ENCODE measurements around the gene LZTS2. TPM values are rescaled to one million over a fixed set of nuclear protein-coding genes. Genes with fewer than 3 reads are reported as not detected.

Gene LZTS2
- total RNA-seq, 4 donors from 2014 or later = 26.7 to 55.2 (median 41.4) TPM

GRCh38 chr10:100976906-100977305 is 22.7 kb upstream of the LZTS2 start:
- Histone ChIP-seq H3K4me1 (no peaks in the 10 kb centered on the region), H3K4me3 (no peak overlapping the region), H3K27me3 (no peaks in the 10 kb centered on the region), H3K27ac (no peak overlapping the region), H3K36me3 (peaks cover 0 to 46% (median 6%) of the 10 kb centered on the region in 3 donors), H3K9me3 (no peaks in the 10 kb centered on the region)
- WGBS, 2 donors = 54 to 59% methylated on average over 3 of the region's 3 CpGs
- TF ChIP-seq POLR2A (IDR thresholded peaks at IDR 0.05) (no peak), CTCF (IDR thresholded peaks at IDR 0.05) (no peak)
- intact Hi-C loops (cut with DNase I) = no loop called here
- DNase-seq = no peak

GRCh38 chr10:100977436-100977835 is 22.2 kb upstream of the LZTS2 start:
- no peaks in the 10 kb centered on the region for H3K4me1 ChIP-seq
- no peak for DNase-seq
- H3K4me3 ChIP-seq = no peak overlapping the region
- 79 to 85% methylated on average over 6 of the region's 6 CpGs for WGBS, 2 donors
- no peaks in the 10 kb centered on the region for H3K27me3 ChIP-seq
- peaks cover 0 to 51% (median 6%) of the 10 kb centered on the region in 3 donors for H3K36me3 ChIP-seq
- no peaks in the 10 kb centered on the region for H3K9me3 ChIP-seq
- intact Hi-C loops (cut with DNase I) = no loop called here
- H3K27ac ChIP-seq = no peak overlapping the region
- TF ChIP-seq POLR2A (IDR thresholded peaks at IDR 0.05) = no peak
- TF ChIP-seq CTCF (IDR thresholded peaks at IDR 0.05) = no peak

- Histone ChIP-seq H3K36me3 (peaks cover 0 to 60% (median 6%) of the 10 kb centered on the region in 3 donors), H3K9me3 (no peaks in the 10 kb centered on the region), H3K27me3 (no peaks in the 10 kb centered on the region), H3K4me3 (no peak overlapping the region), H3K27ac (no peak overlapping the region), H3K4me1 (no peaks in the 10 kb centered on the region)
- intact Hi-C loops (cut with DNase I) = no loop called here
- WGBS, 2 donors = 82 to 88% methylated on average over 11 to 13 of the region's 13 CpGs
- TF ChIP-seq POLR2A (IDR thresholded peaks at IDR 0.05) (no peak), CTCF (IDR thresholded peaks at IDR 0.05) (no peak)
- DNase-seq = no peak
Measured at GRCh38 chr10:100978121-100978900, 21.3 kb upstream of the LZTS2 start.

- H3K4me3 ChIP-seq = no peak overlapping the region
- TF ChIP-seq POLR2A (IDR thresholded peaks at IDR 0.05) = no peak
- TF ChIP-seq CTCF (IDR thresholded peaks at IDR 0.05) = no peak
- no peak overlapping the region for H3K27ac ChIP-seq
- no peaks in the 10 kb centered on the region for H3K4me1 ChIP-seq
- no peaks in the 10 kb centered on the region for H3K27me3 ChIP-seq
- intact Hi-C loops (cut with DNase I) = no loop called here
- 67 to 85% methylated on average over 1 to 8 of the region's 10 CpGs for WGBS, 2 donors
- H3K9me3 ChIP-seq = no peaks in the 10 kb centered on the region
- no peak for DNase-seq
- H3K36me3 ChIP-seq = peaks cover 5 to 65% (median 6%) of the 10 kb centered on the region in 3 donors
Measured at GRCh38 chr10:100978901-100979195, 20.8 kb upstream of the LZTS2 start.

- no peaks in the 10 kb centered on the region for H3K4me1 ChIP-seq
- no peak overlapping the region for H3K4me3 ChIP-seq
- TF ChIP-seq CTCF (IDR thresholded peaks at IDR 0.05) = no peak
- no peak for TF ChIP-seq POLR2A (IDR thresholded peaks at IDR 0.05)
- no peak overlapping the region for H3K27ac ChIP-seq
- WGBS, 2 donors = 83 to 93% methylated on average over 2 to 3 of the region's 16 CpGs
- no peak for DNase-seq
- no peaks in the 10 kb centered on the region for H3K9me3 ChIP-seq
- no peaks in the 10 kb centered on the region for H3K27me3 ChIP-seq
- intact Hi-C loops (cut with DNase I) = no loop called here
- H3K36me3 ChIP-seq = peaks cover 5 to 75% (median 6%) of the 10 kb centered on the region in 3 donors
Measured at GRCh38 chr10:100979791-100980272, 19.8 kb upstream of the LZTS2 start.
